Limb (tissue), 2 donors: Measurements from ENCODE around the gene SMIM29.

Source experiments
- DNase-seq, 2 donors: peaks; one replicate each; pipeline ENCODE4 v3.0.0-alpha.2; 2016; ENCODE audit errors: extremely low spot score in 2 of 2

Gene SMIM29

DNA sequence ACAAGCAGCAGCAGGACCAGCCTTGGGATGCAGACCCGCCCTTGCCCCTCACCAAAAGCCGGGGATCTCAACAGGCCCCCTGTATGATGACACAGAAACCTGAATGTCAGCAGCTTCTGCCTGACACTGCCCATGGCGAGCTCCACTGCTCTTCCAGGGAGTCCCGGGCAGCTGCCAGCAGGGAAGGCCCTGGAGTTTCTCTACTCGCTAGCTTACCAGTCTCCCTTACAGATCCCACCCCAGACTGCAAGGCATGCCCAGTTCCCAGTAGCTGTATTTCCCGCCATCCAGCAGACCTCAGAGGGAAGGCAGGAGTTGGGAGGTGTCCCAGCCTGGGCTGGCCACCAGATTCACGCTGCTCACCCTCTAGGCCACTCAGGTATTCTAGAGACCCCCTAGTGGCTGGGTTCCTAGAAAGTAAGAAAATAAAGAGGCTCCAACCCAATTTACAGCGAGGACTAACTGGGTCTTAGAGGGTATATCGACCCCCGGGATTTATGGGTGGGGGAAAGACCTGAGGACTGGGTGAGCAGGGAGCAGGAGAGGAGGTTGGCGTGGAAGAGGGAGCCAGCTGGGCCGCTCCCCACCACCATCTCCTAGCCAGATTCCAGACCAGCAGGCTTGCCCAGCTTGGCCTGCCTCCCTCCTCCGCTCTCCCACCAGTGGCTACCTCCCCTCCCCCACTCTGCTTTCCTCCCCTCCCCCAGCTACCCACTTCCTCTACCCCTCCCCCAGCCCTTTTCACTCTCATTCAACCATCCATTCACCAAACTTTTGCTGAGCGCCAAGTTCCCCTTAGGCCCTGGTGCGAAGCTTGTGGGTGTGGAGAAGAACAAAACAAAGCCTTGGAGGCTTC lies 21.8 kb downstream of the SMIM29 start:
- no peak for DNase-seq

DNA sequence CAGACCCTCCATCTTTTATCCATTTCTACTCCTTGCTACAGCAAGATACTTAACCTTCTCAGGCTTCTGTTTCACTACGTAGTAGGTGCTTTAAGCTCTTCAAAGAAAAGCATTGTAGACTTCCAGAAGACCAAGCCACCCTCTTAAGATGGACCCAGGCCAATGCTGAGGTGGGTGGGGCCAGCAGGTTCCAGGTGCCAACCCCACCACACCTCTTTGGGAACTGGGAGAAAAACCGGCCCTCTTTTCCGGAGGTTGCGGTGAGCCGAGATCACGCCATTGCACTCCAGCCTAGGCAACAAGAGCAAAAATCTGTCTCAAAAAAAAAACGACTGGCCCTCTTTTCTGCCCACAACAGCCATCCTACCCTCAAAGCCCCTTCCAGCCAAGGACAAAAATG lies 22.7 kb downstream of the SMIM29 start:
- no peak for DNase-seq

DNA sequence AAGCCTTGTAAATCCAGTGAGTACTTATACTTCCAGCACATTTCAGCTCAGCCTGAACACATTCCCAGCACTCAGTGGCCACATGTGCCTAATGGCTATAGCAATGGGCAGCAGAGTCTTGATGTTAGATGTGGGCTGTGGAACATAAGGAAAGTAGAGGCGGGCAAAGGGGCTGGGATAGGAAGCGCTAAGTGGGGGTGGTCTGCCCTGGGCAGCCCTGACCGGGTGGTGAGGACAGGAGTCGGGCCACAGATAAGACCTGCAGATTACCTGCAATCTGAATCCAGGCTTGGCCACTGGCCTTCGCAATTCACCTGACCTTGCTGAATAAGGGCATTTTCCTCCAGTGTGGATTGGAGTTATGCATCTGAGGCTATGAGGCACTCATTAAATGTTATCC lies 23.3 kb downstream of the SMIM29 start:
- DNase-seq, result no peak

DNA sequence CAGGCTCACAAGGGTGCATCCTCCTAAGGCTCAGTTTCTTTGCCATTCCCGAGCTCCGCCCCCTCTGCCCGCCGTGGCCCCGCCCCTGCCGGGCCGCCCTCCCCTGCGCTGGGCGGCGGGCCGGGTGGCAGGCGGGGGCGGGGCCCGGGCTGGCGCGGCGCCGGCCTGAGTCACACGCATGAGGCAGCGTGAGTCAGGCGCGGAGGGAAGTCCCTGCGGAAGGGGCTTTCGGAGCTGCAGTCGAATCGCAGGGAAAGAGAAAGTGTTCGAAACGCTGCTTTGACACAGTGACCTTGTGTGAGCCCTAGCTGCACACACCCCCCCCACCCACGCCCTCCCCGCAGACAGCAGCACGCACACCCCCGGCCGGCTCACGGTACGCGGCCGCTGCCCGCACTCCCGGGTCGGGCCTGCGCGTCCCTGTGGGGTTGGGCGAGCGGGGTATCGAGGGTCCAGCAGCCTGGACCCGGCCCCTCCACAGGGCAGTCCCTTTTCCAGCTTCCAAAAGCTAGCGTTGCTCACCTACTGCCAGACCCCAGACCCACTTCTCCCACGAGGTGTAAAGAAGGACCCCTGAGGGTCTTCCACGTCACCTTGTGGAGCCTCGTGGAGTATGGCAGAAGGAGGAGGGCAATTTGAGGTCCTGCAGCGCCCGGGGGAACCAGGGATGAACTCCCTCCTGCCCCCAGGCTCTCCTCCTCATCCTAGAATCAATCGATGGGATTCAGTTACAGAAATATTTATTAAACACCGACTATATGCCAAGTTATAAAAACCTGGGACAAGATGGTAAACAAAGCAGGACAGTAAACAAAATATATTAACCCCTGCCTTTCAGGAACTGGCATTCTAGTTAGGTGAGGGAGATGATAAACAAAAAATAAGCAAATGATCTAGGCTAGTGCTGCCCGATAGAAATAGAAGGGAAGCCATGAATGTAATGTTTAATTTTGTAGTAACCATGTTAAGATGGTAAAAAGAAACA lies 24.6 kb downstream of the SMIM29 start:
- peak; percentile 82 to 94 for DNase-seq

DNA sequence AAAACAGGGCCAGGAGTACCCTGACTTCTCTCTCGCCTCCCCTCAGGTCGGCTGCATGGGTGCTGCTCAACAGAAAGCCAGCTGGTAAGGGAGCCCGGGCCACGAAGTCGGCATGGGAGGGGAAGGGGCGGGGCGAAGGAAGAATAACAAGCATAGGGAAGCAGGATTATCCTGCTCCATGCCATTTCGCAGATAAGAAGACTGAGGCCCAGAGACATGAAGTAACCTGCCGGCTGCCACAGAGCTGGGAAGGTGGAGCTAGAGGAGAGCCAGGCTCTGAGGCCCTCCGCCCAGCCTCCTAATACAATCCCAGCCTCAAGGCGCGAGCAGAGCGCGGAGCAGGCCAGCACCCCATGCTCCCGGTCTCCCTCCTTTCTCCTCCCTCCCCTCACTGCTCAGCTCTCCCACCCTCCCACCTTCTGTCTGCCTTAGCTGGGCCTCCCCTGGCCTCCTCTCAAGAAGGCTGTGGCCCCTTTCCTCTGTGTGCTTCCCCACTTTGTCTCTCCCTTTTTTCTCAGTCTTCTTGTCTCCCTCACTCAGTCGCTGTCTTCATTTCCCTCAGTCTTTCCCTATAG lies 25.3 kb downstream of the SMIM29 start:
- no peak for DNase-seq

DNA sequence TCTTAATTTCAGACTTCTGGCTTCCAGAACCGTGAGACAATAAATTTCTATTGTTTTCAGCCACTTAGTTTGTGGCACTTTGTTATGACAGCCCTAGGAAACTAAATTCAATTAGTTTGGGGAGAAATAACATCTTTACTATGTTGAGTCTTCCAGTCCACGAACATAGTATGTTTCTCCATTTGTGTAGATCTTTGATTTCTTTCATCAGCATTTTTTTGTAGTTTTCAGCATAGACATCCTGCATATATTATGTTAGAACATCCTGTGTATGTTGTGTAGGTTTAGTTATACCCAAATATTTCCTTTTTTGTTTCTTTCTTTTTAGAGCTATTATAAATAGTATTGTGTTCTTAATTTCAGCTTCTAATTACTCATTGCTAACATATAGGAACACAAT lies 30.1 kb downstream of the SMIM29 start:
- DNase-seq, result no peak

DNA sequence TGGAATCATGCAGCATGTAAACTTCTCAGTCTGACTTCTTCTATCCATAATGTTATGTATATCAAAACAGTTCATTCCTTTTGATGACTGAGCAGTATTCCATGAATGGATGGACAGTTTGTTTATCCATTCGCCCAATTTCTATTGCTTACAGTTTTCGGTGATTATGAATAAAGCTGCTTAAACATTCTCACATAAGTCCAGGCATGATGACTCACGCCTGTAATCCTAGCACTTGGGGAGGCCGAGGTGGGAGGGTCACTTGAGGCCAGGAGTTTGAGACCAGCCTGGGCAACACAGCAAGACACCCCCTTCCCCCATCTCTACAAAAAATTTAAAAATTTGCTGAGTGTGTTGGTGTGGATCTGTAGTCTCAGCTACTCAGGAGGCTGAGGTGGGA lies 35.0 kb downstream of the SMIM29 start:
- no peak for DNase-seq

DNA sequence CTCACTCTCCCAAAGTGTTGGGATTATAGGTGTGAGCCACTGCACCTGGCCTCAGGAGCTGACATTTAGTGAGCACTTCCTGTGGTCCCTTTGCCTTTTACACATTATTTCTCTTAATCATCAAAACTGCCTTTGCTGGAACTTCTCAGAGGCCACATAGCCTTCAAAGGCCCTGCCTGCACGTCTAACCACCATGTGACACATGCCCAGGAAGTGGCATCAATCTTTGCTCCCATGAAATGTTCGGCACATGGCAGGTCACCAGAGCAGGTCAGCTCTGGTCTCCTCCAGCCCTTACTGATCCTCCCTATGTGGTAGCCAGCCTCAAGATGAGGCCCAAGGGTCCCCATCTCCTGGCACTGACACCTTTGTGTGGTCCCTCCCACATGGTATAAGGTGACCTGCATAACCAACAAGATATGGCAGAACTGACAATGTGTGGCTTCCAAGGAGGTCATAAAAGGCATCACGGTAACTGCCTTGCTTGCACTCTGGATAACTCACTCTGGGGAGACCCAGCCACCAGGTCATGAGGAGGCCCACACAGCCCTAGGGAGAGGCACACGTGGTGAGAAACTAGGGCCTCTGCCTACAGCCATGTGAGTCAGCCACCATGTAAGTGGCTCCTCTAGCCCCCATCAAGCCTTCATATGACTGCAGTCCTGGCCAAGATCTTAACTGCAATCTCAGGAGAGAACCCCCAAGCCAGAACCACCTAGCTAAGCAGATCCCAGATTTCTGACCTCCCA lies 40.9 kb downstream of the SMIM29 start:
- DNase-seq, result no peak

DNA sequence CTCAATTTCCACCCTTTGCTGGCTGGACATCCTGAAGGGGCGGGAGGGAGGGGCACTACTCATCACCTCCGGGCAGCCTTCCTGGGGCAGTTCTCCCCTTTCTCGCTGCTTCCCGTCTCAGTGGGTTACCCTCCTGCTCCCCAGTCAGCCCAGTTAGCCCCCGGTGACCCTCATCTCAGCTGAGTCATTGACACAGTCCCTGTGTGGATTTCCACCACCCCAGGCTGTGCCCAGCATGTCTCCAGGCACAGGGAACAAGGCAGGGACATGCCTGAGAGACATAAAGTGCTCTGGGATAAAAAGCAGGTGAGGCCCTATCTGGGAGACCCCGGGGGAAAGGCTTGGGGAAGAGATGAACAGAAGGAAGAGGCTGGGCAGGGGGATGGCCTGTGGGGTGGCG lies 42.1 kb downstream of the SMIM29 start:
- DNase-seq, result no peak

DNA sequence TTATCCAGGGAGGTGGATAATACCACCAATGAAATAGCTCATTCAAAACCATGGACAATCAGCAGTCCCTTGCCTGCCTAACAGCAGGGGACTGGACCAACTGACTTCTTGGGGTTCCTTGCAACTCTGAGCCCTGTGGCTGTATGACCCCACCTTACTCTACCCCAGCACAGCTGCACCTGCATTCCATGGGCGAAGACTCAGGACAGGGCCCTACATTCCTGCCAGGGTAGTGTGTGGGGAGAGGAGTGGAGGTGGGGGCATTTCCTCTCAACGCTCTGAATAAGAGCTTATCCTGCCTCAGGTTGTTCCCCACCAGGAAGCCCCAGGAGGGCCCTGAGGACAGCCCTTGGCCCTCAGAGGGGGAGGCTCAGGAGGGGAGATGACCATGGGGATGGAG lies 42.9 kb downstream of the SMIM29 start:
- no peak for DNase-seq

DNA sequence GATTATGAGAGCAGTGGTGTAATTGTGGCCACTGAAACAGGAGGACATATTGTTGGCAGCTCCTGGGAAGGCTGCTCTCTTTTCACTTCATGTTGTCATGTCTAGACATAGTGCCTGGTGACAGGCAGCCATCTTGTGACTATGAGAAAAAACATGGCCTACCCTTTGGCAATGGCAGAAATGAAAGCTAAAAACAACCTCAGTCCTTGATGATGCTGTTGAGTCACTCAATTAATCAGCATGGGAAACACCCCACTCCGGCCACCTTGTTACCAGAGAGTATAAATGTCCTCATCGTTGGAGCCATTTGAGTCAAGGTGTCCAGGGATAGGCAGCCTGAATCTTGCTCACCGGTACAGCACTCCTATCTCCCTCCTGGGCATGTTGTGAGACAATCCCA lies 43.3 kb downstream of the SMIM29 start:
- no peak for DNase-seq

DNA sequence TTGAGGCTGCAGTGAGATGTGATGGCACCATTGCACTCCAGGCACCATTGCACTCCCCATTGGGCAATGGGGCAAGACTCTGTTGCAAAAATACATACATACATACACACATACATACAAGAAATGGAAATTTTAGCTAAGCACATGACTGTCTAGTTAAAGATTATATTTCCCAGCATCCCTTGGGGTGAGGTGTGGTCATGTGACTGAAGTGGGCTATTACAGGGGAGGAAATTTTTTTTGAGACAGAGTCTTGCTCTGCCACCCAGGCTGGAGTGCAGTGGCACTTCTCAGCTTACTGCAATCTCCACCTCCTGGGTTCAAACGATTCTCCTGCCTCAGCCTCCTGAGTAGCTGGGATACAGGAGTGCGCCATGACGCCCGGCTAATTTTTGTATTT lies 44.1 kb downstream of the SMIM29 start:
- DNase-seq, result no peak

DNA sequence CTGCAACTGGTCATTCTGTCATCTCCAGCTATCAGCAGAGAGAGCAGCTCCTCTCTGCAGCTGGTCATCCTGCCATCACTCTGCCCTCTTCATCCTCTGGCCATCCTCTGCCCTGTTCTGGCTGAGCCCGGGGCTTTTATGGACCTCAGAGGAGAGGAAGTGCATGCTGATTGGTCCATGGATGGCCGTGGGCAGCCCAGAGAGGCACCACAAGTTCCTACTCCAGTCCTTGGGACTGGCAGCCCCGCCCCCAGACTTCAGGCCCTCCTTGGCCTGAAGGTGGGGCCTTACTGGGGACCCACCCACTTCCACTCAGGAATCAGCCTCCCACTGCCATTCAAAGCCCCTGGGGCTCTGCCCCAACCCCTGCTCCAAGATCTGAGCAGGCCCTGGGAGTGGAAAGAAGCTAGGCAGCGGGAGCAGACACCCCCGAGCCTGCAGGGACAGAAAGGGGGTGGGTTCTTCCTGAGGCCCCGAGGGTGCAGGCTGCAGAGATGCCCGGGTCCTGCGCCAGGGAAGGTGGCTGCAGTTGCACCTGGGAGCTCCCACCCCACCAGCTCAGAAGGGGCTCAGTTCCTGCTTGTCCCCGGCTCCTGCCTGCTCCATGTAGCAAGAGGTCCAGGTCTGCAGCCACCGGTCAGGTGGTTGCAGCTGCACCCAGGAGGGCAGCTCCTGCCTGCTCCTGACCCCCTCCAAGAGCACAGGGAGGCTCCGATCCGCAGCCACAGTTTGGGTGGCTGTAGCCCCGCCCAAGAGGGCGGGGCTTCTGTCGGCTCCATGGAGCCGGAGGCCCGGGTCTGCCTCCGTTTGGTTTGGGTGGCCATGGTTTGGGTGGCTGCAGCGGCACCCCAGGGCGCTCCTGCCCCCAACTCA lies 46.2 kb downstream of the SMIM29 start:
- DNase-seq, result no peak

DNA sequence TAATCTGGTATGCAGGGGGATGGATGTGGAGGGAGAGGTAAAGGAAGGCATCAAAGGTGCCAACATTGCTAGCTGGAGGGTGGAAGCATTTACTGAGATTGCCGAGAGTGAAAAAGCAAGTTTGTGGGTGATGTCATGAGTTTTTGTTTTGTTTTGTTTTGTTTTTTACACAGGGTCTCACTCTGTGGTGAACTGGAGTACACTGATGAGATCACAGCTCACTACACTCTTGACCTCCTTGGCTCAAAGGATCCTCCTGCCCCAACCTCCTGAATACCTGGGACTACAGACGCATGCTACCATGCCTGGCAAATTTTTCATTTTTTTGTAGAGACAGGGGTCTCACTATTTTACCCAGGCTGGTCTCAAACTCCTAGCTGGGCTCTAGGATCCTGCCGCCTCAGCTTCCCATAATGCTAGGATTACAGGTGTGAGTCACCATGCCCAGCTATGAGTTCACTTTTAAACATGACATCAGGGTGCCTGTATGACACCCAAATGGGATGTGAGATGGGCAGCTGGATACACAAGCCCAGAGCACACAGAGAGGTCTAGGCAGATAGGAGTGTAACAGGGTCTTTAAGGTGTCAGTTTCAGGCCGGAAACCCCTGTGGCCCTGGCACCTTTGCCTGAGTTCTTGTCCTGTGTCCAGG lies 47.2 kb downstream of the SMIM29 start:
- no peak for DNase-seq

DNA sequence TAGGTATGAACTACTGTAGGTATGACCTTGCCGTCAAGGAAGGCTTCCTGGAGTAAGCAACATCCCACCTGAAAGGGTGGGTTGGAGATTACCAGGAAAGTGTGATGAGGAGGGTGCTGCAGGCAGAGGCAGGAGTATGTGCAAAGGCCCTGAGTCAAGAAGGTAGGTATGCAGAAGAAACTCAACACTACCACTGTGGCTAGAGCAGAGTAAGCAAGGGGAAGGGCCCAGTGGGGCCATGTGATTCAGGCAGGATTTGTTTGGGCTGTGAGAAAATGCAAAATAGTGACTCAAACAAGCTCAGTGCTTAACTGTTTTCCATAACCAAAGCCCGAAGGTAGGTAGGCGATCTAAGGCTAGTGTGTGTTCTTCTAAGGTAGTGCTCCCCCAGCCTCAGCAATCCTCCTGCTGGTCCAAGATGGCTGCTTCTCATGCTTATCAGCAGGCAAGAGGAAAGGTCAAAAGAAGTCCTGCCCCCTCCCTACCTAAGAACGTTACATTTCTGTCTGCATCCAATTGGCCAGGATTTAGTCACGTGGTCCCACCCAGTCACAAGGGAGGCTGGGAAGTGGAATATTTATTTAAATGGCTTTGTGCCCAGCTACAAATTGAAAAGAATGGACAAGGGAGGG lies 48.4 kb downstream of the SMIM29 start:
- DNase-seq, result no peak

DNA sequence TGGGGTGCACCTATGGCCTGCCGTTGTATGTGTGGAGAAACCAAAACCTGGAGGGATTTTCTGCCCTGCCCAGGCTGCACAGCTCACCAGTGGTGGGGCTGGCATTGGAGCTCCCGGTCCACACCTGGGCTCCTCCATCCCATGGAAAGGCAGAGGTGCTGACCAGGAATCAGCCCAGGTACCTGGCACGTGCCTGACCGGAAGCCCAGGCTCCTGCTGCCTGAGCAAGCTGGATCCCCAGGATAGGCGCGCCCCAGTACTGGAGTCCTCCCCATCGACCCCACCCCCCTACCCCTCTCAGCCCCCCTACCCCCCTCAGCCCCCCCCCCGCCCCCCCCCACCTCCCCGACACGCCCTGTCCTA lies 52.0 kb downstream of the SMIM29 start:
- DNase-seq, result no peak
